Hippocampal formation (tissue), 2 donors: ENCODE data around the gene TIE1.

ENCODE experiments used
- DNase-seq, 2 donors: peaks; one replicate each; lab custom pipeline; 2025; lab: John Stamatoyannopoulos, UW

TIE1 gene

DNA sequence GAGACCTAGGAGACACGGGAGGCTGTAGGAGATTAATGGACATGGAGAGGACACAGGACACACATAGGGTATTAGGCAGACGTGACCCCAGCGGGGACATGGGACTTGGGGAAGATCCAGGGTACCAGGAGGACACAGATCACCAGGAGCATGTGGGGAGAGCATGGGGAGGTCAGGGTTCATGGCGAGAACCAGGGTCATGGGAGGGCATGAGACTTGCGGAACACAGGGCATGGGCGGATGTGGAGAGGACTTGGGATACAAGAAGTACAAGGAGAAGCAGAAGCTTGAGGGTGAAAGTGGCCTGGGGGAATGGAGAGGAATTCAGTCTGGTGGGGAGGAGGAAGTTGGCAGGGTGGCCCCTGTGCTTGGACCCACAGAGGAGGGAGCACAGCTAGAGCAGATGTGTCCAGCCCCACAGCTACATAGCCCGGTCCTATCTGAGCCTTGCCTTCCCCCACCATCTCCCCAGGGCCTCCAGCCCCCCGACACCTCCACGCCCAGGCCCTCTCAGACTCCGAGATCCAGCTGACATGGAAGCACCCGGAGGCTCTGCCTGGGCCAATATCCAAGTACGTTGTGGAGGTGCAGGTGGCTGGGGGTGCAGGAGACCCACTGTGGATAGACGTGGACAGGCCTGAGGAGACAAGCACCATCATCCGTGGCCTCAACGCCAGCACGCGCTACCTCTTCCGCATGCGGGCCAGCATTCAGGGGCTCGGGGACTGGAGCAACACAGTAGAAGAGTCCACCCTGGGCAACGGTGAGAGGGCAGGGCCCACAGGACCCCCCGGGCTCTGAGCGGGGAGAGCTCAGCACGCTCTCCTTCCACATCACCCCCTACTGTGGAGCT, 12.1 kb downstream of the TIE1 start:
- no peak for DNase-seq

DNA sequence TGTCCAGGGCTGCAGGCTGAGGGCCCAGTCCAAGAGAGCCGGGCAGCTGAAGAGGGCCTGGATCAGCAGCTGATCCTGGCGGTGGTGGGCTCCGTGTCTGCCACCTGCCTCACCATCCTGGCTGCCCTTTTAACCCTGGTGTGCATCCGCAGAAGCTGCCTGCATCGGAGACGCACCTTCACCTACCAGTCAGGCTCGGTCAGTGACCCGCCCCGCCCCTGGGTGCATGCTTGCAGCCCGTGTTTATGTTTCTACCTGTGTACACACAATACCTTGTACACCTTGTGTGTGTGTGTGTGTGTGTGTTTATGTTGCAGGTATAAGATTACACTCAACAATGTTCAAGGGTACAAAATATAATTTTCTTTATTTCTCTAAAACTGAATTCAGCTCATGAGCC, 13.0 kb downstream of the TIE1 start:
- no peak for DNase-seq

DNA sequence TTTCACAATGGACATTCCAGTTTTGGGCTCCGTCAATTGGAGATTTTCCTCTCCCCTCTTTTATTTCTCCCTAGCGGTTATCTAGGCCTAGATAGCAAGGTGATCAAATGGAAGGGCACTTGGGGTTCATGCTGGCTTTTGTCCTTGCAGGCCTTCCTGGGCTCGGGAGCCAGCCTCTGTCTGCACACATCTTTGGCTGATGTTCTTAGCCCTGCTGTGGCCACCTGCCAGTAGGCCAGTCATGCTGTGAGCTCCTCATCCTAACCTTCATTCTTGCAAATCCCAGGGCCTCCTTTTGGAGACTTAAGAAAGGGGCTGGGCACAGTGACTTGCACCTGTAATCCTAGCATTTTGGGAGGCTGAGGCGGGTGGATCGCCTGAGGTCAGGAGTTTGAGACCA, 13.5 kb downstream of the TIE1 start:
- DNase-seq: no peak

DNA sequence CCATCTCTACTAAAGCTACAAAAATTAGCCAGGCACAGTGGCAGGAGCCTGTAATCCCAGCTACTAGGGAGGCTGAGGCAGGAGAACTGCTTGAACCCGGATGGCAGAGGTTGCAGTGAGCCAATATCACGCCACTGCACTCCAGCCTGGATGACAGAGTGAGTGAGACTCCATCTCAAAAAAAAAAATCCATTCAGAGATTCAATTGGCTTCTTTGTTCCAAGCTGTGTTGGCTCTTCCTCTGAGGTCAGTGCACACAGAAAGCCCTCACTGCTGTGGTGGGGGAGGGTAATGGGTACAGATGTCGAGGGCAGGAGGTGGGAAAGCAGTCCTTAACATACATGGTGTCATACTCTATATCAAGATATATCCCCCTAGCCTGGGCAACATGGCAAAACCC, 14.7 kb downstream of the TIE1 start:
- DNase-seq: peak; percentile 46 to 59

DNA sequence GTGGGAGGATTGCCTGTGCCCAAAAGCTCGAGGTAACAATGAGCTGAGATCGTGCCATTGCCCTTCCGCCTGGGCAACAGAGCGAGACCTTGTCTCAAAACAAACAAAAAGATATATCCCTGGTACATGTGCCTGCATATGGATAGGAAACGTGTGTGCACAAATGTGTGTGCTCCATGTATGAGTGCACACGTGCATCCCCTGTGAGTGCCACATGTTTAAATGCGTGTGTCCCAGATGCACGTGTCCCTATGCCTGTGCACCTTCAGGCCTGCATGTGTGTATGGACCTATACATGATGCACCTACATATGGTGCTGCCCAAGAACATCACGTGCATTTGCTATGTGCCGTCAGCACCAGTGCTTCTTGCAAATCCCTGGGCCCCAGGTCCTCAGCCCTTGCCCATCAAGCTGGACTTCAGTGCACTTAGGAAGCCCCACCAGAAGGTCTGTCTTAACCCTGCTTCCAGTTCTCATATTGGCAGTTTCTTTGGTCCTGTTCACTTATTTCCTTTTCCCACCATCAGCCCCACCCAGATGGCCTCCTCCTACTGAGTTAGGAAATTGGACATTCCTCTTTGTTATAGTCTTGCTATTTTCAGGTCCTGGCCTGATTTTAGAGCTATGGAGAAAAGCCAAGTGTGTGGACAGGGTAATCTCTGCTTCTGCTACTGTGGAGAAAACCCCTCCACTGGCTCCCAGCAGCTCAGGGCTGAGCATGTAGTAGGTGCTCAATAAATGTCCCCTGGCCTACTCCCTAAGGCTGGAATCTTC, 15.4 kb downstream of the TIE1 start:
- no peak for DNase-seq

DNA sequence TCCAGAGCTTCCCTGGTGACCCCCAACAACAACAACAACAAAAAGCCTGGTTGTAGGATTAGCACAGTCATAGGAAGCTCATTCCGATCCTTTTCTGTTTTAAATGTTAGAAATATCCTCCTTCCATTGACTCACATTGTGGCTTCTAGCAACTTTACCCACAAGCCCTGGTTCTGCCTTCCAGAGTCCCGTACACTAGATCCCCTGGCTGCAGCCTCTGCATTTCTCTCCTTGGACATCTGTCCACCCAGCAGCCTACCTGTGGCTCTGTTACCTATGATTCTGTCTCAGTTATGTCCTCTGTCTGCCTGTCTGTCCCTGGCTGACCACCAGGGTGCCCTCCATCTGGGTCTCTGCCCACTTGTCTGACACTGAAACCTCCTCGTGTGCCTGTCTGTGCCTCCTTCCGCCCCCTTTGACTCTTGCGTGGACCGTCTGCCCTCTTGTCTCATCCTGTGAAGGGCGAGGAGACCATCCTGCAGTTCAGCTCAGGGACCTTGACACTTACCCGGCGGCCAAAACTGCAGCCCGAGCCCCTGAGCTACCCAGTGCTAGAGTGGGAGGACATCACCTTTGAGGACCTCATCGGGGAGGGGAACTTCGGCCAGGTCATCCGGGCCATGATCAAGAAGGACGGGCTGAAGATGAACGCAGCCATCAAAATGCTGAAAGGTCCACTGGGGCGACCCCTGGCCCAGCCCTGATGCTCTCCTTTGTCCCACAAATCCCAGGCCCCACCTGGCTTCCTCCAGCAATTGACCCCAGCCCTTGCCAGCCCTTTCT, 16.1 kb downstream of the TIE1 start:
- no peak for DNase-seq

DNA sequence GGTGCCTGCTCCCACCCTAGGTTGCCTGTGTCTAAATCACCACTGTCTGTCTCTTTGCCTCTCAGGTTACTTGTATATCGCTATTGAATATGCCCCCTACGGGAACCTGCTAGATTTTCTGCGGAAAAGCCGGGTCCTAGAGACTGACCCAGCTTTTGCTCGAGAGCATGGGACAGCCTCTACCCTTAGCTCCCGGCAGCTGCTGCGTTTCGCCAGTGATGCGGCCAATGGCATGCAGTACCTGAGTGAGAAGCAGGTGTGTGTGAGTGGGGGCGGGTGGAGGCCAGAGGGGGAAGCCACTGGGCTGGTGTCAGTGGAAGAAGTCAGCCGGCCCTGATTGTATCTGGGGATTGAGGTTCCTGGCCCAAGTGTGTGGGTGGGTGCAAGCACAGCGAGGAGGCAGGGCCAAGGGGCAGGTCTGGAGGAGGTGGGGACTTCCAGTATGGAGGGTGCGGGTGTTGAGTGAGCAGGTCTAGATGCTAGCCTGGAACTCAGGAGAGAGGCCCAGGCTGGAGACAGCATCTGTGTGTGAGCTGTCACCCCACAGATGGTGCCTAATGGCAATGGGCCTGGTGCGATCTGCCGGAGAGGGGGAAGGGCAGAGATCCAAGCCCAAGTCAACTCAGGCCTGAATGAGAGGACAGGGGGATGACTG, 17.2 kb downstream of the TIE1 start:
- DNase-seq: peak; percentile 47 to 71

DNA sequence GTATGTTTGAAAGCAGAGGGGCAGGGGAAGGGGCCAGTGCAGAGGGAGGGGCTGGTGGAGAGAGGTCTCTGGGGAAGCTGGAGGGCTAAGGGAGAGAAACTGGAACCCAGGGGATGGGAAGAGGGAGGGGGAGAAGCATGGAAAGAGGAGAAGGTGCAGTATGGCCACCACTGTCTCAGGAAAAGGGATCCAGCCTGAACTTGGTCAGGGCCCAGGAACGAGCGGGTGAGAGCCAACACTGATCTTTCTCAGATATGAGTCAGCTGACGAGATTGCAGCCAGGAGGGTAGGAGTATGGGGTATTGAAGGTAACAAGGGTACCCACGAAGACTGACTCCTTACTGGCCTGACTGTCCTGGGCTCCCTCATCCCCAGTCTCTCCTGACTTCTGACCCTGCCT, 18.0 kb downstream of the TIE1 start:
- DNase-seq: no peak

DNA sequence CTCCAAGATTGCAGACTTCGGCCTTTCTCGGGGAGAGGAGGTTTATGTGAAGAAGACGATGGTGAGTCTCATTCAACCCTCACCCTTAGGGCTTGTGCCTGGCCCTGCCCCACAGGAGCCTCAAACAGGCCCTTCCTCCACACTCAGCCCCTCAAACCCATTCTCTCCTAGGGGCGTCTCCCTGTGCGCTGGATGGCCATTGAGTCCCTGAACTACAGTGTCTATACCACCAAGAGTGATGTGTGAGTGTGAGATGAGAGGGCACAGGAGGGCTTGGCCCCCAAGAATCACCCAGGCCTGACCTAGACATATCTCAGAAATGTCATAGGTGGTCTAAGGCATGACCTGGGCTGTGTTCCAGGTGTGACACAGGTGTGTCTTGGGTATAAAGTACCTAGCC, 18.5 kb downstream of the TIE1 start:
- DNase-seq: no peak

DNA sequence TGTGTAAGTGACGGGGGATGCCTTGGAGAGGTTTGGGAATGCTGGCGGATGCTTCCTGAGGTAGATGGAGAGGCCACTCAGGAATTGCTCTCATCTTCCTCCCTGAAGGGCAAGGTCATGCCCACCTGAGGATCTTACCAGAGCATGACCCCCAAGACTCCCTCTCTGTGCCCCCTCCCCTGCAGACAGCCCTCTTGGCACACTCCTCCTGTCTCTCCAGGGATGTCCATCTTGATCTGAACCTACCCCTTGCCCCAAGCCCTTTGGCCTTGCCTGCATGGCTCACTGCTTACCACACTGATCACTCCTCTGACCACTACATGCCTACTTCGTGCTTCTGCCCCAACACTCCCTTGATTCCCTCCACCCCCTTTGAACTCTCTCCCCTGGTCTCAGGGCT, 19.0 kb downstream of the TIE1 start:
- no peak for DNase-seq

DNA sequence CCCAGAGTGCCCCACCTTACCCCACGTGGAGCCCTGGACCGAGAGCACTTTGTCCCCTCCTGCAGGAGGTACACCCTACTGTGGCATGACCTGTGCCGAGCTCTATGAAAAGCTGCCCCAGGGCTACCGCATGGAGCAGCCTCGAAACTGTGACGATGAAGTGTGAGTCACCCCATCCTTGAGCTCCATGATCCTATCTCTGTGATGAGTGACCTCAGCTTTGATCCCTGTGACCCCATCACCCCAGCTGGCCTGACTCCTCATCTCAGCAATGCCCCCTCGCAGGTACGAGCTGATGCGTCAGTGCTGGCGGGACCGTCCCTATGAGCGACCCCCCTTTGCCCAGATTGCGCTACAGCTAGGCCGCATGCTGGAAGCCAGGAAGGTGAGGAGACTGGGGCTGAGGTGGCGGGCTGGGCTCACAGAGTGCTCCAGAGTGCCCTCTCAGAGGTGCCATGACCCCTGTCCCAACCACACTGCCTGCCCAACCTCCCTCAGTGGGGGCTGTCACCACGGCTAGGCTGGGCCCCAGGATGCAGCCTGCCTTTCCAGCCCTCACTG, 20.6 kb downstream of the TIE1 start:
- no peak for DNase-seq

DNA sequence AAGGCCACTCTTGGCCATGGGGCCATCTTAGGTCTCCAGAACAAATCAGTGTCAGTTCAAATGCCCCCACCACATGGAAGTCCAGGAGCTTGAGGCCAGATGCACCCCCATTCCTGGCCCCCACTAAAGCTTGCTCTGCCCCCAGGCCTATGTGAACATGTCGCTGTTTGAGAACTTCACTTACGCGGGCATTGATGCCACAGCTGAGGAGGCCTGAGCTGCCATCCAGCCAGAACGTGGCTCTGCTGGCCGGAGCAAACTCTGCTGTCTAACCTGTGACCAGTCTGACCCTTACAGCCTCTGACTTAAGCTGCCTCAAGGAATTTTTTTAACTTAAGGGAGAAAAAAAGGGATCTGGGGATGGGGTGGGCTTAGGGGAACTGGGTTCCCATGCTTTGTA, 21.7 kb downstream of the TIE1 start:
- DNase-seq: no peak

DNA sequence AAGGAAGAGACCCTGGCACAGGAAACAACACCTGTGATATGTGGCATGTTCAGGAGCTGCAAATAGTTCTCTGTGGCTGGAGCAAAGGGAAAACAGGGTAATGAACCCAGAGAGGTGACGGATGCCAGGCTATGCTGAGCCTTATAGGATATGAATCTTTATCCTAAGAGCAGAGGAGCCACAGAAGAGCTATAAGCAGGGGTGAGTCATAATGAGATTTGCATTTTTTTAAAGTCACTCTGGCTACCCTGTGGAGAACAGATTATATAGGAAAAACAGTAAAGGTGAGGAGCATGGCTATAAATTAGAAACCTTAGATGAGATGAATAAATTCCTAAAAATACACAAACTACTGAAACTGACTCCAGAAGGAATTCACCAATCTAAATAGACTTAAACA, 24.0 kb downstream of the TIE1 start:
- DNase-seq: no peak

DNA sequence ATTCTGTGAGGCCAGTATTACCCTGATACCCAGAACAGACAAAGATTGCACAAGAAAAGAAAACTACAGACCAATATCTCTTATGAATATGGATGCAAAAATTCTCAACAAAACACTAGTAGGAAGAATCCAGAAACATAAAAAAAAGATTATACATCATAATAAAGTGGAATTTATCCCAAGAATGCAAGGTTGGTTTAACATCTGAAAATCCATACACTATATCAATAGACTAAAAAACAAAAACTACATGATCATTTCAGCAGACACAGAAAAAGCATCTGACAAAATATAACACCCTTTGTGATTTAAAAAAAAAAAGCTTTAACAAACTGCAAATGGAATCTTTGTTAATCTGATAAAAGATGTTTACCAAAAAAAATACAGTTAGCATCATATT, 24.6 kb downstream of the TIE1 start:
- DNase-seq: no peak

DNA sequence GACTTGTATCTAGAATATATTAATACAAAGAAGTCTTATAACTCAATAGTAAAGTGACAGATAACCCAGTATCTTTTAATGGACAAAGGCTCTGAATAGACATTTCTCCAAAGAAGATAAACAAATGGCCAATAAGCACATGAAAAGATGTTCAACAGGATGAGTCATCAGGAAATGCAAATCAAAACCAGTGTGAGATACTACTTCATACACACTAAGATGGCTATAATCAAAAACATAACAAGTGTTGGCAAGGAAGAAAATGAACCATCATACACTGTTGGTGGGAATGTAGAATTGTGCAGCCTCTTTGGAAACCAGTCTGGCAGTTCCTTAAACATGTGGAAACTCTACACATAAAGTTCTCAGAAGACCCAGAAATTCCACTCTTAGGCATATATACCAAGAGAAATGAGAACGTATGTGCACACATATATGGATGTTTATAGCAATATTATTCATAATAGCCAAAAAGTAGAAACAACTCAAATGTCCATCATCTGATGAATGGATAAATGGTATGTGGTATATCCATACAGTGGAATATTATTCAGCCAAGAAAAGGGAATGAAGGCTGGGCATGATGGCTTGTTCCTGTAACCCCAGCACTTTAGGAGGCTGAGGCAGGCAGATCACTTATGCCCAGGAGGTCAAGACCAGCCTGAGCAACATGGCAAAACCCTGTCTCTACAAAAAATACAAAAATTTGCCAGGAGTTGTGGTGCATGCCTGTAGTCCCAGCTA, 26.9 kb downstream of the TIE1 start:
- no peak for DNase-seq

DNA sequence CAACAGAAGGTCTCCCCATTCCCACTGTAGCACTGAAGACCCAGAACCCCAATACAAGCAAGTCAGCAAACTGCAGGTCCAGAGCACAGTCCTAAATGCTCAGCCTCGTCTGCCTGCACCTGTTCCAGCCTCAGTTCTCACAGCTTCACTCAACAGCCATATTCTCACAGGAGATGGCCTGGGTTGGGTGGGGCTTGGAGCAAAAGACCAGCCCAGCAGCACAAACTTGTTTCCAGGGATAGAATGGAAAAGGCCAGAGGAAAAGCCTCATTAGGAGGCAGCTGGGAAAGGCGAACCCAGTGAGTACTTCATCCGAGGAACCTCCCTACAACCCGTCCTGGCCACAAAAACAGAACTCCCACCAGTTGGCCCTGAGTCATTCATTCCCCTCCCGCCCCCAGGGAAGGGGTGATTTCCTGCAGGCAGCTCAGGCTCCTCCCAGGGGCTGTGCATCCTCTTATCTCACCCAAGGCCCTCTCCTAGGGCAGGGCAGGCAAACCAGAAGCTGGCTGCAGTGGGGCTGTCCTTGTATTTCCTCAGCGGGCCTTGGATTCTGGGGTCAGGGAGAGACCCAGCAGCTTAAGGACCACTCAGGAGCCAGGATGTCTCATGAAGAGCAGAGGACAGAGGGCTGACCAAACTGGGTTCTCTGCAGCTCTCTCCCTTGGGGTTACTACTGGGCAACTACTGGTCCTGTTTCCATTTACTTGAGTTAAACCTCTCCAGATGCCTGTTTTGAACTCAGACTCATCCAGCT, 29.4 kb downstream of the TIE1 start:
- no peak for DNase-seq

DNA sequence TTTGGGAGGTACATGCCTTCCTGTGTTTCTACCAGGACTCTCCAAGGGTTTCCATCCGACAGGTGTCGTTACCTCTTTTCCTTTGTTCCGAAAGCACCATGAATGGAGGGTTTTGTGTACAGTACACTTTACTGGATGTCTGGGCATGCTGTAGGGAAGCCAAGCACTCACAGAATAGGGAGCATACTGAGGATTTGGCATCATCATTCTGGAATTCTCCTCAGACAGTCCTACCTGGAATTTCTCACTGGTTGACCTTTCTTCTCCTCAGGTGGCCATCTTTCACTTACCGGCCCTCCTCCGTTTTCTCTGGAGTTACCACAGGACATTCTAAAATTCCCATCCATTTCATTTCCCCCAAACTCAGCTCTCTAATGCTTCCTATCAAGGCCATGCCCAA, 30.9 kb downstream of the TIE1 start:
- no peak for DNase-seq

DNA sequence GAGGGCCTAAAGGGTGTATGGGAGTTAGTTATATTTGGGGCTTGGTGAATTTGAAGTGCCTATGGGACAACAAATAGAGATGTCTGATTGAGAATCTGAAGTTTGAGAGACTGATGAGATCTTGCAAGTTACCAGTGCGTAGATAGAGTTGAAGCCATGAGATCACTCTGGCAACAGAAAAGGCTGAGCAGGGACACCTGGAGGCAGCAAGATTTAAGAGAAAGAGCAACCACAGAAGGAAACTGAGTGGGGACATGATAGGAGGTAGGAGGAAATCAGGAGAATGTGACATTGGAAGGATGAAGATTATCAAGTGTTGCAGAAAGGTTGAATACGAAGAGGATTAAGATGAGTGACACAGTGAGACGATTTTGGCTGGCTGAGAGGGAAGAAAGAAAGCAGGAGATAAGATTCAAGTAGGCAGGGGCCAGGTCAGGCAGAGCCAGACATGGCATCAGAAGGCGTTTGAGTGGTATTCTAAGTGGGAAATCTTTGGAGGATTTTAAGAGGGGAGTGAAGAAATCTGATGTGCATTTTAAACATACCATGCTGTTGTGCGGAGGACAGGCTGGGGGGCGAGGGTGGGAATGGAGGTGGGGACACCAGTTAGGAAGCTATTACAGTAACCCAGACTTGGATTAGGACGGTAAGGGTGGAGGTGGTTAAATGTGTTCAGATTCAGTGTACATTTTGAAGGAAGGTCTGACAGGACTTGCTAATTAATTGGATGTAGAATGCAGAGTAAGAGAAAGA, 33.8 kb downstream of the TIE1 start:
- DNase-seq: no peak

DNA sequence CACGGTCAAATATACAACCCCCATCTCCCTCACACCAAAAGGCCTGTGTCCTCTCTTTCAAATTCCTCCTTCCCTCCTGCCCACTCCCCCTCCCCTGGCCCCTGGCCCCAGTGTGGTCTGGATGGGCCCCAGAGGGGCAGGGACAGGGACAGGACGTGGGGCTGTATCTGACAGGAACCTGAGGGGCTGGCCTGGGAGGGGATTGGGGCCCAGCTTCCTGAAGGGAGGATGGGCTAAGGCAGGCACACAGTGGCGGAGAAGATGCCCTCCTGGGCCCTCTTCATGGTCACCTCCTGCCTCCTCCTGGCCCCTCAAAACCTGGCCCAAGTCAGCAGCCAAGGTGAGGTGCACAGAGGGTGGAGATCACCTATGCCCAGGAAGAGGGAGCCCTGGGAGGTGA, 36.8 kb downstream of the TIE1 start, which contains the start of gene MPL:
Gene MPL, plus strand, starts transcription at position 231 of the 400 bp plus-strand sequence. Its CDS starts 31 bp downstream, at position 262.
- no peak for DNase-seq
